ENCODE data around the gene SLC16A9. TPM values are rescaled to one million over a fixed set of nuclear protein-coding genes. Genes with fewer than 3 reads are reported as not detected.

Gene SLC16A9
- total RNA-seq, 1 experiment from 2014 or later: 0.03 TPM

DNA sequence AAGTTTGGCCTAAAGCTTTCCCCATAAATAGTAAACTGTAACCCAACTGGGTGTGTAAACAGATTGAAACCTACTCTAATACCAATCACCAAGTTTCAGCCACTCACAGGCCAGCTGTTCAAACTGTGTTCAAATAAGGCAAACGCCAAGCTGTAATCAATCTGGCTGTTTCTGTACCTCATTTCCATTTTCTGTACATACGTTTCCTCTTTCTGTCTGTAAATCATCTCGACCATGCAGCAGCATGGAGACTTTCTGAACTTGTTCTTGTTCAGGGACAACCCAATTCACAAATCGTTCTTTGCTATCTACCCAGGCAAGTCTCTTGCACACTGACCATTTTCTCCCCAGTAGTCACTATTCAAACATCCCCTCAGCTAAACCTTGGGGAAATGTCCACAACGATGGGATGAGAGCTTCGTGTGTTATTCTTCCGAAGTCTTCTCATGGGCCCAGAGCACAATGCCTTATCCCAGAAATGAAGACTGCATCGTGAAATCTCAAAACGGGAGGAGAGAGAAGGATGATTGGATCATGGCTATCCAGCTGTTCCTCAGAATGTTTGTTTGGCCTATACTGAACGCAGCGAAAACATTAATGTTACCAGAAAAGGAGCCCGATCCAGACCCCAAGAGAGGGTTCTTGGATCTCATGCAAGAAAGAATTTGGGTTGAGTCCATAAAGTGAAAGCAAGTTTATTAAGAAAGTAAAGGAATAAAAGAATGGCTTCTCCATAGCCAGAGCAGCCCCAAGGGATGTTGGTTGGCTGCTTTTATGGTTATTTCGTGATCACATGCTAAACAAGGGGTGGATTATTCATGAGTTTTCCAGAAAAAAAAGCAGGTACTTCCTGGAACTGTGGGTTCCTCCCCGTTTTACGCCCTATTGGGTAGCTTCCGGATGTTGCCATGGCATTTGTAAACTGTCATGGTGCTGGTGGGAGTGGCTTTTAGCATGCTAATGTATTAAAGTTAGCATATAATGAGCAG, 86.2 kb downstream of the SLC16A9 start:
- DNase-seq (ENCODE audit: low read depth, low spot score): peak; percentile 34
- in situ Hi-C loops (cut with HindIII; ENCODE audit: low pct_unique_long_range_greater_than_20kb, low sequenced_read_pairs): no loop called here

- in situ Hi-C loops (cut with HindIII; ENCODE audit: low pct_unique_long_range_greater_than_20kb, low sequenced_read_pairs): no loop called here
- DNase-seq (ENCODE audit: low read depth, low spot score): peak; percentile 76
These were observed 87.1 kb downstream of the SLC16A9 start for GRCh38 chr10:59622320-59623132.

DNA sequence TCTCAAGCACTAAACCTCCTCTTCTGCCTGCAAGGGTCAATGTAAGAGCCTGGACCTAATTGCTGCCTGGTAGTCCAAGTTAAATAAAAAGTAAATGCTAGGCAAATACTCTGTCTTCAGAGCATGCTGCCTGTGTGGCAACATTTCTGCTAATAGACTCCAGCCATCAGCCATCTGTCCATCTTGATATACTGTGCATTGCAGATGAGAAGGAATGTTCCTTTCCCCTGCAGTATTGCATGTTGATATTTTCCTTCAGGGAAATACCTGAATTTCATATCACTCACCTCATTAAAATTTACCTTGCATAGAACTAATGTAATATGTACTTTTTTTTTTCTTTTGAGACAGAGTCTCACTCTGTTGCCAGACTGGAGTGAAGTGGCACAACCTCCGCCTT, 87.9 kb downstream of the SLC16A9 start:
- no peak for DNase-seq (ENCODE audit: low read depth, low spot score)
- in situ Hi-C loops (cut with HindIII; ENCODE audit: low pct_unique_long_range_greater_than_20kb, low sequenced_read_pairs): no loop called here

DNA sequence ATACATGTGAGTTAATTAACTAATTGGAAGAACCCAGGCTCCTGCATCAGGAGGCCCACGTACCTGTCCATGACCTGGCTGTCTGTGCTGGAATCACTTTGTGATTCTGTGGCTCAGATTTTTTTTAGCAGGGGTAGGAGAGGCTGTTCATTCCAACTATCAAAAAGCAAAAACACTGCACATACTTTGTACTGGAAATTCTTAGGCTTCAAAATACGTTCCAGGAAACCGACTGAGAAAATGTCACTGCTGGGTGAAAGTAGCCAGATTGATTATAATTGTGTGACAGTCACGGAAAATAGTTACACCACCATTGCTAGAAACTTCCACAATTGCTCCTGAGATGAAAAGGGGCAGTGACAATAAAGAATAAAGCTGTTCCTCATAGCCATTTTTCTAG, 91.0 kb downstream of the SLC16A9 start:
- in situ Hi-C loops (cut with HindIII; ENCODE audit: low pct_unique_long_range_greater_than_20kb, low sequenced_read_pairs): no loop called here
- DNase-seq (ENCODE audit: low read depth, low spot score): no peak

- in situ Hi-C loops (cut with HindIII; ENCODE audit: low pct_unique_long_range_greater_than_20kb, low sequenced_read_pairs): no loop called here
These were observed 91.7 kb downstream of the SLC16A9 start for GRCh38 chr10:59617996-59618395.

GRCh38 chr10:59611048-59611447, 98.6 kb downstream of the SLC16A9 start:
- in situ Hi-C loops (cut with HindIII; ENCODE audit: low pct_unique_long_range_greater_than_20kb, low sequenced_read_pairs): no loop called here
- no peak for DNase-seq (ENCODE audit: low read depth, low spot score)

More at GRCh38 chr10:59617996-59618395, 91.7 kb downstream of the SLC16A9 start:
- no peak for DNase-seq (ENCODE audit: low read depth, low spot score)

DNA sequence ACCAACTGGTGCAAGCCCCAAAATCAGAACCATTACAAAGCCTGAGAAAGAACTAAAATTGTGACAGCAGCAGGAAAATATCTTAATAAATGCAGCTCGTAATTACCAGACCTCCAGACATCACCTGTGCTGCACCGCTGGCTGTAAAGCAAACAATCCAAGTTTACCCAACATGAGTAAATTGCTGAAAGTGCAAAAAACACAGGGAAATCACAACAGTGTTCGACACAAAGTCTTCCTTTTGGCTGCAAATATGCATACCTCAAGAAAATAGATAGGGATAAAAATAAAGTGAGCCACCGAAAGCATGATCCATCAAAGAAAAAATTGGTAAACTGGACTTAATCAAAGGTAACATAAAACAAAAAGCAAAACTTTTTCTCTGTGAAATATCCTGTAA, 101.7 kb downstream of the SLC16A9 start:
- in situ Hi-C loops (cut with HindIII; ENCODE audit: low pct_unique_long_range_greater_than_20kb, low sequenced_read_pairs): no loop called here
- DNase-seq (ENCODE audit: low read depth, low spot score): no peak

GRCh38 chr10:59606551-59606961, 103.1 kb downstream of the SLC16A9 start:
- in situ Hi-C loops (cut with HindIII; ENCODE audit: low pct_unique_long_range_greater_than_20kb, low sequenced_read_pairs): no loop called here
- DNase-seq (ENCODE audit: low read depth, low spot score): peak; percentile 43

- in situ Hi-C loops (cut with HindIII; ENCODE audit: low pct_unique_long_range_greater_than_20kb, low sequenced_read_pairs): no loop called here
- DNase-seq (ENCODE audit: low read depth, low spot score): no peak
These were observed 107.7 kb downstream of the SLC16A9 start for GRCh38 chr10:59601985-59602384.

Other genes with a start within 250 kb of the SLC16A9 start
- gene MRLN, start 43.6 kb upstream of the SLC16A9 start, total RNA-seq (2014; rRNA removed; shearing (Covaris generic)): not detected in 2 replicates
- 15.2 and 16.7 TPM in 2 replicates for gene CCDC6, start 196.7 kb upstream of the SLC16A9 start, total RNA-seq (2014; rRNA removed; shearing (Covaris generic))

Data from SK-MEL-5 (cell line).